DND-41 (cell line): ENCODE measurements around the gene RWDD3.

ENCODE experiments used
- CTCF ChIP-seq: IDR thresholded peaks from 2 replicates; pipeline ENCODE4 v1.5.1; 2012; ENCODE audit warnings: borderline replicate concordance, low read length, moderate library complexity, mild to moderate bottlenecking; ENCODE audit not compliant: poor library complexity, severe bottlenecking; ENCODE audit errors: extremely low read depth
- EZH2 ChIP-seq: IDR thresholded peaks from 3 replicates; pipeline ENCODE4 v1.6.1; 2012; ENCODE audit warnings: borderline replicate concordance, low read depth, mild to moderate bottlenecking, moderate library complexity, low read length, inconsistent platforms; ENCODE audit not compliant: severe bottlenecking

DNA sequence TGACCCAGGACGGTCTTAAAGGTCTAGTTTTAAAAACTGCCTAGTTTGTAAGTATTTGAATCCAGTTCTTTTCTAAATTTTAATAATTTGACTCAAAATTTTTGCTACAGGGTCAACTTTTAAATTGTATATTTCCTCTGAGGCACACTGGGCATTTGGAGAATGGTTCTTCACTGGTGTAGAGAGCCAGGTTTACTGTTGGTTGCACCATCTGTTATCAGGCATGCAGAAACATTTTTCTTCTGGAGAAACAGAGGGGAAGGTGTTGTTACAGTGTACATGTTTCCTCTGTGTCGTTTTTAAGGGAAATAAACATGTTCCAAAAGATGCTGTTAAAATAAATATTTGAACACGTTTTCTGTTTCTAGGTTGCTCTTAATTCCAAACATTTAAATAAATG lies 39.0 kb upstream of the RWDD3 start:
- no peak for TF ChIP-seq CTCF
- no peak for TF ChIP-seq EZH2
